RWPE1 (cell line): ENCODE measurements around the gene LRRC9.
A peak's percentile ranks its signal among the peaks of the same experiment; 100 is the strongest.

ENCODE experiments used
- CTCF ChIA-PET: fragments of 350-600 bp; sonication (Branson Sonifier 250); formaldehyde crosslinking; extraction: SDS; loops from one replicate; lab custom pipeline; 2021; lab: Yijun Ruan, JAX
- POLR2A ChIA-PET: fragments of 400-600 bp; formaldehyde crosslinking; extraction: SDS; loops from one replicate; lab custom pipeline; 2020; ENCODE audit warnings: antibody characterized with exemption; ENCODE audit not compliant: low non-redundant PET; lab: Yijun Ruan, JAX
- DNase-seq: peaks from one replicate; pipeline ENCODE4 v3.0.0; 2012; ENCODE audit warnings: low spot score
- H3K27ac ChIP-seq: fragments of 450-650 bp; 2 replicates; pipeline ENCODE4 v1.5.1; 2017
- CTCF ChIP-seq: fragments of 450-650 bp; conservative IDR thresholded peaks from 2 replicates; pipeline ENCODE4 v1.5.1; 2017; ENCODE audit warnings: low read depth, mild to moderate bottlenecking

The LRRC9 gene

DNA sequence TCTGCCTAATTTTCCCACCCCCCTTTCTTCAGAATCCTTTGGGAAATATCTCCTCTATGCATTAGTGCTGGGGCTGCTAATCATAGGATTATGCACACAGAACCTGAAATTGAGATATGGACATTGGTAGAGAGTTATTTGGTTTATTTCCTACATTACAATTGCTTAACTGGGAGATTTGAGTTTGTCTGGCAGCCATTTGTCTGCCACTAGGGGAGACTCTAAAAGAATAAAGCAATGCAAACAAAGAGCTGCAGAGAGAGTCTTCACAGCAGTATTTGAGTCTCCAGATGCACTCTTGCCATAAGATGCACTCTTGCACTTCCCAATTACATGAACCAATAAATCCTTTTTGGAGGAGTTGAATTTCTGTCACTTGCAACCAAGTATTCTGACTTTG lies 159.8 kb downstream of the LRRC9 start:
- DNase-seq = no peak
- no peak for TF ChIP-seq CTCF
- ChIA-PET POLR2A (no interaction called here), CTCF (no interaction called here)
- H3K27ac ChIP-seq = no peak overlapping the region

DNA sequence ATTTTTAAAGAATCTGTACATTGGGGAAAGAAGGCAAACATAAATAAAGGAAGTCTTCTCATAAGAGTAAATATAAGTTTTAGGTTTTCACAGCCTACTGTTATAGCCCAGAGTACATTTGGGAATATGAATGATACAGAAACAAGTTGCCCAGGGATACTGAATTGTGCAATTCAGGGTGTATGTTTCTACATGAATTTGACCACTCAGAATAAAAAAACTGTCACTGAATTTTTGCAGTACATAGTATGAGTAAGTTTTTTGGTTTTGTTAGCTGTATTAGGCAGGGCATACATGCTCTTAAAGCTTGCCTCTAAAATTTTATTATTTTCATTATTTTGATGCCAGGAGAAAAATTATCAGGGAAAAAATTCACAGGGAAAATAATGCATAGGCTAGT lies 165.1 kb downstream of the LRRC9 start:
- DNase-seq = peak; percentile 17
- CTCF ChIA-PET = no interaction called here
- no peak for TF ChIP-seq CTCF
- H3K27ac ChIP-seq = no peak overlapping the region
- POLR2A ChIA-PET = no interaction called here

- POLR2A ChIA-PET = no interaction called here
- CTCF ChIA-PET = no interaction called here
- no peak for TF ChIP-seq CTCF
- H3K27ac ChIP-seq = no peak overlapping the region
- DNase-seq = no peak
Measured at GRCh38 chr14:60085693-60086092, 165.7 kb downstream of the LRRC9 start.

DNA sequence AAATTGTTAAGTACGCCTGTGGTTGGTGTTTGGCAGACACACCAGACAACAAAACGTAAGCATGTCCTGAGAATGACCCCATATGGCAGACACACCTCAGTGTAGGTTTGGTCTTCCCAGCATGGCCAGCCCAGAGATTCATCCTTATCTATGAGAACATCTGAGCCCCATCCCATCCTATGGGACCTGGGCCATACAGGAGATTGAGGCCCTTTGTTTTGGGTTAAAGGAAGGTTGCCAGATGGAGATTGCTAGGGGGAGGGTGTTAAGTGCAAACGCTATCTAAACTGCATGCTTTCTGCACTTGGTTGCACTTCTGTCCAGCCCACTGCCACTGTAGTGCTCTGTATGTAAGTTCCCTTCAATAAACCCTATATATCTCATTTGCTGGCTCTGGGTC lies 167.7 kb downstream of the LRRC9 start:
- H3K27ac ChIP-seq = no peak overlapping the region
- ChIA-PET POLR2A (no interaction called here), CTCF (no interaction called here)
- DNase-seq = no peak
- TF ChIP-seq CTCF = no peak

GRCh38 chr14:60089221-60089620 lies 169.3 kb downstream of the LRRC9 start:
- POLR2A ChIA-PET = no interaction called here
- no peak overlapping the region for H3K27ac ChIP-seq
- CTCF ChIA-PET = no interaction called here

GRCh38 chr14:60090864-60091519 lies 171.0 kb downstream of the LRRC9 start:
- CTCF ChIA-PET = interaction anchor here (0.7 kb wide), 1 partner anchor 10 kb away, joined by 6 read pairs; no protein-coding TSS in a partner anchor
- no peak for TF ChIP-seq CTCF

More at GRCh38 chr14:60089221-60089620, 169.3 kb downstream of the LRRC9 start:
- no peak for TF ChIP-seq CTCF
- DNase-seq = no peak

More at GRCh38 chr14:60090864-60091519, 171.0 kb downstream of the LRRC9 start:
- POLR2A ChIA-PET = interaction anchor here (0.6 to 1.1 kb wide), 3 partner anchors 10 to 607 kb away, joined by 3 to 4 read pairs (median 3); partner anchors contain the start of genes JKAMP, L3HYPDH and PPM1A
- DNase-seq = peak; percentile 71
- H3K27ac ChIP-seq = peak overlapping the region; percentile 100
